Left ventricle myocardium inferior (tissue), 1 donor: ENCODE measurements around the gene AMPD2. TPM values are rescaled to one million over a fixed set of nuclear protein-coding genes. Genes with fewer than 3 reads are reported as not detected.

Experiments used
- DNase-seq: peaks from one replicate; pipeline ENCODE4 v3.0.0-alpha.2; 2020
- H3K27ac ChIP-seq: fragments of 200-600 bp; replicated peaks from 2 replicates; pipeline ENCODE4 v1.8.0; 2021
- H3K27me3 ChIP-seq: fragments of 200-600 bp; 2 replicates; pipeline ENCODE4 v1.8.0; 2021; ENCODE audit warnings: low read depth
- H3K36me3 ChIP-seq: fragments of 200-600 bp; 2 replicates; pipeline ENCODE4 v1.8.0; 2021
- H3K4me1 ChIP-seq: fragments of 200-600 bp; 2 replicates; pipeline ENCODE4 v1.8.0; 2021
- H3K4me3 ChIP-seq: fragments of 200-600 bp; 2 replicates; pipeline ENCODE4 v1.8.0; 2021; ENCODE audit warnings: mild to moderate bottlenecking, moderate library complexity
- H3K9me3 ChIP-seq: fragments of 200-600 bp; replicated peaks from 2 replicates; pipeline ENCODE4 v1.8.0; 2021
- intact Hi-C: fragments of 100-400 bp; cut with micrococcal nuclease; formaldehyde crosslinking; loops from one replicate; pipeline ENCODE4 v1.11.0; 2022
- total RNA-seq: library from RNA; stranded (reverse); fragmentation: NEBNext Ultra II Directional; extraction: Animal tissue kit (Norgen Biotek cat#: 25700); gene quantifications from one replicate; pipeline ENCODE4 v1.2.1, GENCODE V29; 2021
- TF ChIP-seq, protein P1 (sequence below): fragments of 200-600 bp; IDR thresholded peaks from 2 replicates; pipeline ENCODE4 v1.8.0; 2021; ENCODE audit warnings: antibody characterized with exemption, mild to moderate bottlenecking, borderline replicate concordance
- donor health status: DM: no; HTN: yes; CAD: no; lungs with severe emphysema.

AMPD2 gene
- total RNA-seq, 1 donor from 2014 or later: 12.9 TPM

DNA sequence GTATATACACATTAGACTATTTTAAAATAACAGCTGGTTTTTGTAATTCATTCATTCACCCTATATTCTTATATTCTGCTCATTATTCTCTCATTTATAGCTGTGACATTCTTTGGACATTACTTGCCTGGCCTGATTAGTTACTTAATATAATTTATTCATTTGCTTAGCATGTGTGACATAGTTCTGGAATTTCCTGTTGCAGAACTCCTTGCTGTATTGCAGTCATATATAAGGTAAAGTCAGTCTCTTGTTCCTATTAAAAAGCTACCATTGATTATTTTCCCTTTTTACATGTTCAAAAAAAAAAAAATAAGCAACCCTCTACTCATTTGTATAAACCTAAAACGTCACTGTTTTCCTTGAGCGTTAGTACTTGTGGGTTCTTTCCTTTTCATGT is 24.1 kb upstream of the AMPD2 start:
- Histone ChIP-seq H3K27ac (no peak overlapping the region), H3K9me3 (no peaks in the 10 kb centered on the region), H3K4me3 (no peak overlapping the region), H3K27me3 (no peaks in the 10 kb centered on the region), H3K36me3 (peaks cover 72% of the 10 kb centered on the region), H3K4me1 (no peaks in the 10 kb centered on the region)
- no peak for DNase-seq
- intact Hi-C loops: no loop called here
- TF ChIP-seq, protein P1, sequence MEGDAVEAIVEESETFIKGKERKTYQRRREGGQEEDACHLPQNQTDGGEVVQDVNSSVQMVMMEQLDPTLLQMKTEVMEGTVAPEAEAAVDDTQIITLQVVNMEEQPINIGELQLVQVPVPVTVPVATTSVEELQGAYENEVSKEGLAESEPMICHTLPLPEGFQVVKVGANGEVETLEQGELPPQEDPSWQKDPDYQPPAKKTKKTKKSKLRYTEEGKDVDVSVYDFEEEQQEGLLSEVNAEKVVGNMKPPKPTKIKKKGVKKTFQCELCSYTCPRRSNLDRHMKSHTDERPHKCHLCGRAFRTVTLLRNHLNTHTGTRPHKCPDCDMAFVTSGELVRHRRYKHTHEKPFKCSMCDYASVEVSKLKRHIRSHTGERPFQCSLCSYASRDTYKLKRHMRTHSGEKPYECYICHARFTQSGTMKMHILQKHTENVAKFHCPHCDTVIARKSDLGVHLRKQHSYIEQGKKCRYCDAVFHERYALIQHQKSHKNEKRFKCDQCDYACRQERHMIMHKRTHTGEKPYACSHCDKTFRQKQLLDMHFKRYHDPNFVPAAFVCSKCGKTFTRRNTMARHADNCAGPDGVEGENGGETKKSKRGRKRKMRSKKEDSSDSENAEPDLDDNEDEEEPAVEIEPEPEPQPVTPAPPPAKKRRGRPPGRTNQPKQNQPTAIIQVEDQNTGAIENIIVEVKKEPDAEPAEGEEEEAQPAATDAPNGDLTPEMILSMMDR: no peak

DNA sequence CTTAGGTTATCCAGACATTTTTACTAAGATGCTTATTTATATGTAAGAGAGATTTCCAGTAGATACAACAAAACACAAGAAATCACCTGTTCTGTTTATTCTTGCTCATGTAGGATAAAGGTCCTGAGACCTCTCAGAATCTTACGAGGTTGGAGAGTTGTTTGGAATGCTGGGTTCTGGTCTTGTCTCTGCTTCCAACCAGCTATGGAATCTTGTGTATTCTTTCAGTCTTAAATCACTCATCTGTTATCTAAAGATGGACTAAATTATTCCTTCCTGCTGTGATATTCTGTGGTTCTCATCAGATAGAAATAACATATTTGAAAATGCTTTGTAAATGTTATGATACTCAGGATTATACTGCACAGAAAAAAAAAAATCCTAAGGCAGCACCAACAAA is 21.5 kb upstream of the AMPD2 start:
- Histone ChIP-seq H3K36me3 (peaks cover 48% of the 10 kb centered on the region), H3K9me3 (no peaks in the 10 kb centered on the region), H3K27ac (no peak overlapping the region), H3K4me3 (no peak overlapping the region), H3K27me3 (no peaks in the 10 kb centered on the region), H3K4me1 (no peaks in the 10 kb centered on the region)
- intact Hi-C loops: no loop called here
- no peak for DNase-seq
- TF ChIP-seq, protein P1: no peak

DNA sequence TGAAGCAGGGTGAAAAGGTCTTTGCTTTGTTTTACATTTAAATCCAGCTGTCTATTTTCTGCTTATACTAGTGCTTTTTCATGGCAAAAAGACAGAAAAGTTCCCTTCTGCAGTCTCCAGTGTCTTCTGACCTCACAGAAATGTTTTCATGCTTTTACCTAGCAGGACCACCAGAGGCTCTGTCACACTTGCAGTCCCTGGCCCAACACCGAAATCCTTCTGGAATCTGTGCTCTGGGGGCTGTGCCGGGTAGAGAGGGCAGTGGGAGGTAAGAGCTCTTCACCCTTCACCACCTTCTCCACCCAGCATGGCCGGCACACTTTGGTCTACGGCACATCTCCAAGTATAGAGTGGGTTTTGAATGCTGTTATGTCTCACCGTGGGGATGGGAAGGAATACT is 21.0 kb upstream of the AMPD2 start:
- Histone ChIP-seq H3K4me3 (no peak overlapping the region), H3K27me3 (no peaks in the 10 kb centered on the region), H3K36me3 (peaks cover 43% of the 10 kb centered on the region), H3K4me1 (no peaks in the 10 kb centered on the region), H3K27ac (no peak overlapping the region), H3K9me3 (no peaks in the 10 kb centered on the region)
- no peak for DNase-seq
- TF ChIP-seq, protein P1: no peak
- intact Hi-C loops: no loop called here

DNA sequence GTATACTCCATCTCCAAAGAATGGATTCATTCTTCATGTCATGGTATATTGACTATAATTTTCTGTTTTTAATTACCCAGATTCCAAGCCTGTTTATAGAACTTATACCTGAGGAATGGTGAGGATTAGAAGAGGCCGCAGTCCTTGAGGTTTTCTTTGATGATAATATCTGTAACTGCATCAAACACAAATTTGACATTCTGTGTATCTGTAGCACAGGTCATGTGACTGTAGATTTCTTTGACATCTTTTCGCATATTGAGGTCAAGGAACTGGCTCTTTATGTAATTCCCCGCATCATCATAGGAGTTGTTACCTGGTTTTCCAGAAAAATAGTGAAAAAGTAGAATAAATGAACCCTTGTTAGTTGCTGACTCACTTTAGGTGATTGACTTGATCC is 16.4 kb upstream of the AMPD2 start:
- Histone ChIP-seq H3K9me3 (no peaks in the 10 kb centered on the region), H3K27ac (no peak overlapping the region), H3K27me3 (no peaks in the 10 kb centered on the region), H3K36me3 (peaks cover 12% of the 10 kb centered on the region), H3K4me1 (peaks cover 5% of the 10 kb centered on the region), H3K4me3 (no peak overlapping the region)
- no peak for DNase-seq
- intact Hi-C loops: no loop called here
- TF ChIP-seq, protein P1: no peak

DNA sequence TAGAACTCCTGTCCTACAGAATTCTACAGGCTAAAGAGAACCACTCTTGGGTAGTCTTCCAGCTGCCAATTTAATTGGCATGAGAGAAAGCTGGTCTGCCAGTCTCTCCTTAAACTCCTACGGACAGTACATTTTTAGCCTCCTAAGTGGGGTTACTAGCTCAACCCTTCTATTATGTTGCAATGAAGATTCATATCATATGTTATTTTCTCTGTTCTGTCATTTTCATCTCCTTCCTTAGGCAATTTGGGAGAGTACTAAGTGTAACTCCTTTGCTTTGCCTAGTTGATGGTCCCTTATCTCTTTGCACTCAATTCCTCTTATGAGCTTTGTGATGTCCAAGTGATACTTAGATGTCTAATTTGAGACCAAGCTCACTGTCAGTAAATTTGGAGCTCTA is 14.3 kb upstream of the AMPD2 start:
- DNase-seq: no peak
- Histone ChIP-seq H3K4me3 (no peak overlapping the region), H3K9me3 (no peaks in the 10 kb centered on the region), H3K4me1 (peaks cover 5% of the 10 kb centered on the region), H3K27ac (no peak overlapping the region), H3K27me3 (no peaks in the 10 kb centered on the region), H3K36me3 (no peaks in the 10 kb centered on the region)
- TF ChIP-seq, protein P1: no peak
- intact Hi-C loops: no loop called here

DNA sequence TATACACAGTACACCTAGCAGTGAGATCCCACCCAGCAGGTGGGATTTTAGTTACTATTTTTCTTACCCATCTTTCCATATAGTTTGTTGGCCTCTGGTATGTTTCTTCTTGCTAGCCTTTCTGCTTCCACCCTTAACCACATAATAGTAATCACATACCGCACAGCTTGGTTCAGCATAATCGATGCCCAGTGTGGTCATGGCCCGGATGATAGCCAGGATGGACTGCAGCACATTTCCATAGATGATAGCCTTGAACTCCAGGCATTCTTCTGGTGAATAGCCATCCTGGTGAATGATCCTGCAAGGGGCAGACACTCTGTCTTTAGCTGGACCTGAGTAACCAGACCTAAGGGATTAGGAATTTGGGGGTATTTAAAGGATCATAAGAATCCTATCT is 9.8 kb upstream of the AMPD2 start:
- Histone ChIP-seq H3K4me1 (peaks cover 12% of the 10 kb centered on the region), H3K27me3 (no peaks in the 10 kb centered on the region), H3K27ac (no peak overlapping the region), H3K36me3 (no peaks in the 10 kb centered on the region), H3K9me3 (no peaks in the 10 kb centered on the region), H3K4me3 (no peak overlapping the region)
- TF ChIP-seq, protein P1: no peak
- no peak for DNase-seq
- intact Hi-C loops: no loop called here
